ENCODE measurements around the gene CFAP410. TPM values are rescaled to one million over a fixed set of nuclear protein-coding genes. Genes with fewer than 3 reads are reported as not detected.
A peak's percentile ranks its signal among the peaks of the same experiment; 100 is the strongest.

CFAP410 gene
- total RNA-seq, 1 donor, result 9.5 TPM

- no peak for TF ChIP-seq CTCF (IDR thresholded peaks at IDR 0.05; ENCODE audit: insufficient read depth, low read depth, low read length)
- DNase-seq (ENCODE audit: low read depth), result peak; percentile 50
- H3K4me3 ChIP-seq (ENCODE audit: low read depth, low read length), result no peak overlapping the region
These were observed 31.0 kb upstream of the CFAP410 start for GRCh38 chr21:44370027-44370735.

GRCh38 chr21:44368711-44369446 lies 29.7 kb upstream of the CFAP410 start:
- TF ChIP-seq CTCF (IDR thresholded peaks at IDR 0.05; ENCODE audit: insufficient read depth, low read depth, low read length), result no peak
- DNase-seq (ENCODE audit: low read depth), result no peak
- H3K4me3 ChIP-seq (ENCODE audit: low read depth, low read length), result no peak overlapping the region

- TF ChIP-seq CTCF (IDR thresholded peaks at IDR 0.05; ENCODE audit: insufficient read depth, low read depth, low read length), result no peak
- no peak overlapping the region for H3K4me3 ChIP-seq (ENCODE audit: low read depth, low read length)
- no peak for DNase-seq (ENCODE audit: low read depth)
These were observed 27.5 kb upstream of the CFAP410 start for GRCh38 chr21:44366586-44367211.

GRCh38 chr21:44365967-44366585 lies 26.9 kb upstream of the CFAP410 start:
- no peak overlapping the region for H3K4me3 ChIP-seq (ENCODE audit: low read depth, low read length)
- DNase-seq (ENCODE audit: low read depth), result no peak
- no peak for TF ChIP-seq CTCF (IDR thresholded peaks at IDR 0.05; ENCODE audit: insufficient read depth, low read depth, low read length)

GRCh38 chr21:44365251-44365966 lies 26.2 kb upstream of the CFAP410 start:
- TF ChIP-seq CTCF (IDR thresholded peaks at IDR 0.05; ENCODE audit: insufficient read depth, low read depth, low read length), result no peak
- H3K4me3 ChIP-seq (ENCODE audit: low read depth, low read length), result no peak overlapping the region
- DNase-seq (ENCODE audit: low read depth), result no peak

Data from fibroblast of villous mesenchyme (primary cell).